Measurements from ENCODE around the gene PGBD2. TPM values are rescaled to one million over a fixed set of nuclear protein-coding genes. Genes with fewer than 3 reads are reported as not detected.
"Not testable (repeated sequence)": the region's sequence is repeated elsewhere in the genome, so short reads cannot be mapped to it uniquely, and the experiment has no call there.

Gene PGBD2
- total RNA-seq, 4 donors from 2014 or later: 5.2 to 12.4 (median 9.7) TPM

DNA sequence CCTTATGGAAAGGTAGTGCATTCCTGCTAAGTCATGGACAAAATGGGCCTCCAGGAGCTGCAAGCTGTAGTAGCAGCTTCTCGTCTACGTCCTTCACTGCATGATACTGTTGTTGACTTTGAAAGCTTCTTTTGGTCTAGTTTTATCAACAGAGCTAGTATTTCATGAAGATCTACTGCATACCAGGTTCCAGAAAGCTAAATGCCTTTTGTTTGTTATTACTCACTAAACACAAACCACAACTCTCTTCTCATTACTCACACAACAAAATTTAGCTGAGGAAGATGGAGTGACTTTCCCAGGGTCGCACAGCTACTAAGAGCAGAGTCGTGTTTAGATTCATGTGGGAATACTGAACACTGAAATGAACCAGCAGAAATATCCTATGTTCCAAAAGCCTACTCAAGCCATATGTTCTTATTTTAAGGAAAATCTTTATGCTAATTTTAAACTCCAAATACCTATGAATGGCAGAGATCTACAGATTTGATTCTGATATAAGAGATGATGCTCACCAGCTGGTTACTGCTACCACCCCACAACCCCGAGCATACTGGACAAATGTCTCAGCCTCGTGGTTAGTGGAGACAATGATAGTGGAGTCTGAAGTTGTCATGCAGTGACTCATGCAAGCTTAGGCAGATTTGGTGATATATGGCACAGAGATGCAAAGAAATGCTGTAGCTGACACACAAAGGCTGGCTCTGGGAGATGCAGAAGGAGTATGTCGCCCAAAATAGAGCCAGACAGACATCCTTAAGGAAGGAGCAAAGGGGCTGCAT, 20.6 kb downstream of the PGBD2 start:
- H3K27me3 ChIP-seq: no peaks in the 10 kb centered on the region
- no peak overlapping the region for H3K27ac ChIP-seq
- in situ Hi-C loops (cut with MboI; ENCODE audit: low pct_ligation_motif_present in 1 of 4, low pct_unique_long_range_greater_than_20kb in 1 of 4, low sequenced_read_pairs in 3 of 4): no loop called here
- intact Hi-C loops (cut with DNase I; ENCODE audit: low total_unique reads): no loop called here
- DNase-seq: no peak
- H3K9me3 ChIP-seq: no peaks in the 10 kb centered on the region
- H3K4me3 ChIP-seq: no peak overlapping the region
- H3K36me3 ChIP-seq: no peaks in the 10 kb centered on the region
- 63 to 67% methylated on average over 7 of the region's 7 CpGs for WGBS, 2 donors (ENCODE audit: low coverage in 1 of 2)
- TF ChIP-seq EP300 (IDR thresholded peaks at IDR 0.05; ENCODE audit: low read depth): no peak
- TF ChIP-seq POLR2A (IDR thresholded peaks at IDR 0.05): no peak
- TF ChIP-seq POLR2AphosphoS5 (IDR thresholded peaks at IDR 0.05): no peak
- TF ChIP-seq, protein P1, sequence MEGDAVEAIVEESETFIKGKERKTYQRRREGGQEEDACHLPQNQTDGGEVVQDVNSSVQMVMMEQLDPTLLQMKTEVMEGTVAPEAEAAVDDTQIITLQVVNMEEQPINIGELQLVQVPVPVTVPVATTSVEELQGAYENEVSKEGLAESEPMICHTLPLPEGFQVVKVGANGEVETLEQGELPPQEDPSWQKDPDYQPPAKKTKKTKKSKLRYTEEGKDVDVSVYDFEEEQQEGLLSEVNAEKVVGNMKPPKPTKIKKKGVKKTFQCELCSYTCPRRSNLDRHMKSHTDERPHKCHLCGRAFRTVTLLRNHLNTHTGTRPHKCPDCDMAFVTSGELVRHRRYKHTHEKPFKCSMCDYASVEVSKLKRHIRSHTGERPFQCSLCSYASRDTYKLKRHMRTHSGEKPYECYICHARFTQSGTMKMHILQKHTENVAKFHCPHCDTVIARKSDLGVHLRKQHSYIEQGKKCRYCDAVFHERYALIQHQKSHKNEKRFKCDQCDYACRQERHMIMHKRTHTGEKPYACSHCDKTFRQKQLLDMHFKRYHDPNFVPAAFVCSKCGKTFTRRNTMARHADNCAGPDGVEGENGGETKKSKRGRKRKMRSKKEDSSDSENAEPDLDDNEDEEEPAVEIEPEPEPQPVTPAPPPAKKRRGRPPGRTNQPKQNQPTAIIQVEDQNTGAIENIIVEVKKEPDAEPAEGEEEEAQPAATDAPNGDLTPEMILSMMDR (IDR thresholded peaks at IDR 0.05): no peak
- H3K4me1 ChIP-seq: peaks cover 0 to 5% (median 2%) of the 10 kb centered on the region in 4 donors

- H3K27ac ChIP-seq; H3K4me1 ChIP-seq; H3K9me3 ChIP-seq; H3K36me3 ChIP-seq; intact Hi-C loops (cut with DNase I; ENCODE audit: low total_unique reads); in situ Hi-C loops (cut with MboI; ENCODE audit: low pct_ligation_motif_present in 1 of 4, low pct_unique_long_range_greater_than_20kb in 1 of 4, low sequenced_read_pairs in 3 of 4); H3K27me3 ChIP-seq; H3K4me3 ChIP-seq; DNase-seq: not testable (repeated sequence)
- 66 to 71% methylated on average over 3 of the region's 3 CpGs for WGBS, 2 donors (ENCODE audit: low coverage in 1 of 2)
These were observed 21.2 kb downstream of the PGBD2 start for GRCh38 chr1:248927283-248927682.

DNA sequence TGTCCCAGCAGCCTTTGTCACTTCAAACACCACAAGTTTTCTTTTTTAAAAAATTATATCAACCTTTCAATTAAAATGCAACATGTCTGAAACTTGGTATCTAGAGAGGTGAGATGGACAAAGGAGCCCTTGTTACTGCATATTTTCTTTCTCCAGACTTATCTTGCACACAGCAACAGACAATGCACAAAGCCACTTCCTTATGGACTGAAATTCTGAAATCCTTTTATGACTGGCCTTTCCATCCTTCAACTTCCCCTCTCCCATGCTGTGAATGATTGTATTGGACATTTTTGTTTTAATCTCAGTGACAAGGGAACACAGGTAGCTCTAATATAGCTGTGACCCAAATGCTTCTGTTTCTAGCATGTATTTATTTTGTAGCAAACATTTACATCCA, 22.1 kb downstream of the PGBD2 start:
- DNase-seq; H3K4me3 ChIP-seq; H3K27me3 ChIP-seq; H3K4me1 ChIP-seq; intact Hi-C loops (cut with DNase I; ENCODE audit: low total_unique reads); in situ Hi-C loops (cut with MboI; ENCODE audit: low pct_ligation_motif_present in 1 of 4, low pct_unique_long_range_greater_than_20kb in 1 of 4, low sequenced_read_pairs in 3 of 4); H3K27ac ChIP-seq; H3K36me3 ChIP-seq; H3K9me3 ChIP-seq: not testable (repeated sequence)

GRCh38 chr1:248930037-248930436, 24.0 kb downstream of the PGBD2 start:
- DNase-seq; H3K9me3 ChIP-seq; H3K4me1 ChIP-seq; H3K27ac ChIP-seq; H3K27me3 ChIP-seq; H3K36me3 ChIP-seq; intact Hi-C loops (cut with DNase I; ENCODE audit: low total_unique reads); H3K4me3 ChIP-seq; in situ Hi-C loops (cut with MboI; ENCODE audit: low pct_ligation_motif_present in 1 of 4, low pct_unique_long_range_greater_than_20kb in 1 of 4, low sequenced_read_pairs in 3 of 4): not testable (repeated sequence)
- WGBS, 2 donors (ENCODE audit: low coverage in 1 of 2): 94 to 95% methylated on average over 1 to 4 of the region's 4 CpGs

- H3K4me3 ChIP-seq; in situ Hi-C loops (cut with MboI; ENCODE audit: low pct_ligation_motif_present in 1 of 4, low pct_unique_long_range_greater_than_20kb in 1 of 4, low sequenced_read_pairs in 3 of 4); intact Hi-C loops (cut with DNase I; ENCODE audit: low total_unique reads); H3K9me3 ChIP-seq; DNase-seq; H3K27me3 ChIP-seq; H3K36me3 ChIP-seq; H3K4me1 ChIP-seq; H3K27ac ChIP-seq: not testable (repeated sequence)
- WGBS, 2 donors (ENCODE audit: low coverage in 1 of 2): 73 to 83% methylated on average over 3 to 5 of the region's 9 CpGs
These were observed 32.3 kb downstream of the PGBD2 start for GRCh38 chr1:248938173-248938809.

- H3K4me1 ChIP-seq; intact Hi-C loops (cut with DNase I; ENCODE audit: low total_unique reads); in situ Hi-C loops (cut with MboI; ENCODE audit: low pct_ligation_motif_present in 1 of 4, low pct_unique_long_range_greater_than_20kb in 1 of 4, low sequenced_read_pairs in 3 of 4); H3K9me3 ChIP-seq; H3K36me3 ChIP-seq; H3K4me3 ChIP-seq; H3K27me3 ChIP-seq; H3K27ac ChIP-seq; DNase-seq: not testable (repeated sequence)
- TF ChIP-seq, protein P1 (IDR thresholded peaks at IDR 0.05): peak in 1 of 5 experiments; percentile 15
- 38 to 76% methylated on average over 1 to 37 of the region's 77 CpGs for WGBS, 2 donors (ENCODE audit: low coverage in 1 of 2)
These were observed 38.3 kb downstream of the PGBD2 start for GRCh38 chr1:248944134-248944999.

DNA sequence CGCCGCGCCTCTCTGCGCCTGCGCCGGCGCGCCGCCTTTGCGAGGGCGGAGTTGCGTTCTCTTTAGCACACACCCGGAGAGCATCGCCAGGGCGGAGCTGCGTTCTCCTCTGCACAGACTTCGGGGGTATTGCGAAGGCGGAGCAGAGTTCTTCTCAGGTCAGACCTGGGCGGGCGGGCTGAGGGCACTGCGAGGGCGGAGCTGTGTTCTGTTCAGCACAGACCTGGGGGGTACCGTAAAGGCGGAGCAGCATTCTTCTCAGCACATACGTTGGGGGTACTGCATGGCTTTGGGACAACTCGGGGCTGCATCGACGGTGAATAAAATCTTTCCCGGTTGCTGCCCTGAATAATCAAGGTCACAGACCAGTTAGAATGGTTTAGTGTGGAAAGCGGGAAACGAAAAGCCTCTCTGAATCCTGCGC, 39.0 kb downstream of the PGBD2 start:
- DNase-seq; H3K9me3 ChIP-seq; H3K27me3 ChIP-seq; H3K27ac ChIP-seq; H3K36me3 ChIP-seq; H3K4me1 ChIP-seq; intact Hi-C loops (cut with DNase I; ENCODE audit: low total_unique reads); H3K4me3 ChIP-seq; in situ Hi-C loops (cut with MboI; ENCODE audit: low pct_ligation_motif_present in 1 of 4, low pct_unique_long_range_greater_than_20kb in 1 of 4, low sequenced_read_pairs in 3 of 4): not testable (repeated sequence)
- 89% methylated on average over 21 of the region's 33 CpGs; no CpG with 5 or more reads in 1 of the 2 donors for WGBS, 2 donors (ENCODE audit: low coverage in 1 of 2)

DNA sequence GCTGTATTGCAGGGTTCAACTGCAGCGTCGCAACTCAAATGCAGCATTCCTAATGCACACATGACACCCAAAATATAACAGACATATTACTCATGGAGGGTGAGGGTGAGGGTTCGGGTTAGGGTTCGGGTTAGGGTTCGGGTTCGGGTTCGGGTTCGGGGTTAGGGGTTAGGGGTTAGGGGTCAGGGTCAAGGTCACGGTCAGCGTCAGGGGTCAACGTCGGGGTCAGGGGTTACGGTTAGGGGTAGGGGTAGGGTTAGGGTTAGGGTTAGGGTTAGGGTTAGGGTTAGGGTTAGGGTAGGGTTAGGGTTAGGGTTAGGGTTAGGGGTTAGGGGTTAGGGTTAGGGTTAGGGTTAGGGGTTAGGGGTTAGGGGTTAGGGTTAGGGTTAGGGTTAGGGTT, 39.4 kb downstream of the PGBD2 start:
- H3K36me3 ChIP-seq; in situ Hi-C loops (cut with MboI; ENCODE audit: low pct_ligation_motif_present in 1 of 4, low pct_unique_long_range_greater_than_20kb in 1 of 4, low sequenced_read_pairs in 3 of 4); H3K4me3 ChIP-seq; intact Hi-C loops (cut with DNase I; ENCODE audit: low total_unique reads); H3K9me3 ChIP-seq; H3K4me1 ChIP-seq; H3K27me3 ChIP-seq; H3K27ac ChIP-seq; DNase-seq: not testable (repeated sequence)
- WGBS, 2 donors (ENCODE audit: low coverage in 1 of 2): 88% methylated on average over 3 to 11 of the region's 13 CpGs
